Activated CD8-positive, alpha-beta memory T cell treated with anti-CD3 and anti-CD28 coated beads, Interleukin-2, amount 50 U/mL, for 24 hours (primary cell): ENCODE results near the gene GLS.
A peak's percentile ranks its signal among the peaks of the same experiment; 100 is the strongest.
"Not testable (repeated sequence)": the region's sequence is repeated elsewhere in the genome, so short reads cannot be mapped to it uniquely, and the experiment has no call there.

Source experiments
- DNase-seq: peaks from one replicate; pipeline ENCODE4 v3.0.0-alpha.2; 2020; ENCODE audit errors: extremely low read depth

Gene GLS

DNA sequence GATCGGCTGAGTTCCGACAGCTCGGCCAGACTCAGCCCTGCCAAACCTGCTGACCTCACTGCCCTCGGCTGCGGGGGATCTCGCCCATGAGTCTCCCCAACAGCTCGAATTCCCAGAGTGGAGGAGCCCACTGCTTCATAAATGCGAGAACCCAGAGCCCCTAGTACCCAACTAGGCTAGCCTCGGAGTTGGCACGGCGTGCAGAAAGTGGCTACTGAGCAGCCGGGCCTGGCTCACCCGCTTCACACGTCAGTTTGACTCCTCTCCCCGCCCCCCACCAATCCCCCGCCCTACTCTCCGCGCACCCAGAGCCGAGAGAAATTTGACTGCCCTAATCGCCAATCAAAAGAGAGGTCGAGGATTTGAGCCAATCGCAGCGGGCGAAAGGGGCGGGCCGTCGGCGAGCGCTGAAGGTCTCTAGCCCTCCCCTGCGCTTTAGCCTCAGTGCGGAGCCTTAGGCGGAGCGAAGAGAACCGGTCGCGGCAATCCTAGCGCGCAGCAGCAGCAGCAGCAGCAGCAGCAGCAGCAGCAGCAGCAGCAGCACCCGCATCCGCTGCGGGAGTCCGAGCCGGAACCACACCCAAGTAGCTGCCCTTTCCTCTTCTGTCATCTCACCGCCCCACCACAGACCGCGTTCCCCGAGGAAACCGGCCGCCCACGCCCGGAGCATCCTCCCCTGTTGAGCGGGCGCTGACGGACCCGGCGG lies at the start of gene GLS:
Gene GLS (plus strand): TSS at position 444 of the 706 bp plus-strand sequence. CDS start 264 bp downstream, outside the sequence.
- peak; percentile 89 for DNase-seq

DNA sequence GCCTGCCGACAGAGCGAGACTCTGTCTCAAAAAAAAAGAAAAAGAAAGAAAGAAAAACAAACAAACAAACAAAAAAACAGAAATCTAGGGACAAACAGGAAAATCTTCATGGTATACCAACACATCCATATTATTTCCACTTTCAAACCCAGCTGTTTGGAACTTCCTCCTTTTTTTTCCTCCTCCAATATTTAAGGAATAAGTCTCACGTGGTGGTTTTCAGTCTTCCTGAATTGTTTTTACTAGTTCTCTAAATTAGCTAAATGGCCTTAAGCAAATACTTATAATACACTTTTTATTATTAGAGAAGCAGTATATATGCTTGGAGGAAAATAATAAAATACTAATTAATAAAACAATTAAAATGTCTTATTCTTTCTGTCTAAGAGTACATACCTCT lies 48.7 kb upstream of the GLS start:
- DNase-seq = no peak

DNA sequence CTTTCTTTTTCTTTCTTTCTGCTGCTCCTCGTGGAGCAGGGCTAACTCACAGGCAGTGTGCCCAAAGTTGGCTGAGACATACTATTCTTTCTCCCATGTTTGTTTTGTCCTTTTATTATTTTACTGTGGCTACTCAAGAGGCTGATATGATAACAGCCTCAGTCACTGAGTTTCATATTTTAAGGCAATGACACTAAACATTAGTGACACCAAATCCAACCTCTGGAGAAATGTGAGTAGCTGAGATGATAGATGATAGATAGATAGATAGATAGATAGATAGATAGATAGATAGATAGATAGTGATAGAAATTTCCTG lies 45.8 kb upstream of the GLS start:
- DNase-seq = no peak

DNA sequence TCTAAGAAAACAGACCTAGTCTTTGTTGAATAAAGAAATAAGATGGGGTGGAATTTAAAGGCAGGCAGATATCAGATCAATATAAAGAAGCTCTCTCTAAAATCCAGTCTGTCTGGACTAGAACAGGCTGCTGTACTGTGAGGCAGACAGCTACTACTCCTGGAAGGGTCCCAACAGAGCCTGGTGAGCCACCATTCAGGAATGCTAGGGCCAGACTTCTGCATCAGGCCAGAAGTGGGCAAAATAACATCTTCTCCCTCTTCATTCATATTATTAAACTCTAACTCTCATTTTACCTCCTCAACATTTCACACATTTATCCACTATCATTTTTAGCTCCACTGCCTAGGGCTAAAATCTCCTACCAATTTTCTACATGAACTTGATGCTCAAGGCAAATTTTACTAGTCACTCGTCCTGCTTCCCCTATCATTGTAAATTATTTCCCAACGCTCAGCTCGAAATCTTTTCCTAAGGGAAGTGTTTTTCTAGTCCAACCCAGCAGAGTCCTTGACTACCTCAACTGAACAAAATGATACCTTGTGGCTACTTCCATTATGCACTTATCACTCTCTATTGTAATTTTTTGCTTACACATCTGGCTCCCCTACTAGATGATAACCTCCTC lies 45.2 kb upstream of the GLS start:
- DNase-seq = no peak

DNA sequence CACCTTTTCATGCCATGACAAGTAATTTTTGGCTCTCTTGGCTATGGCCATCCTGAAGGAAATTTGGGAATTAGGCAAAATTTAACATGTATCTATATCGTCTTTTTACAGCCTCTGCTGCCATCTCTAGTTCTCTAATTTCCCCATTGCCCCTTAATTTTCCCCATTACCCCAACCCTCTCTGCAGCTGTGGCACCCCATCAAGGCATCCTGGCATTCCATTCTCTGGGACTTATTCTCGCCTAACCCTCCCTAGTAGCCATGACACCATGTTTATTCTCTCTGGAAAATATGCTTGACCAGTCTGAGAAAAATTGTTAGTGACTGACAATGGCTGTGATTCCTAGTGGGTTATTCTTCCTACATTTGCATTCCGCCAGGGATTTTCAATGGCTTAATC lies 43.9 kb upstream of the GLS start:
- DNase-seq = no peak

DNA sequence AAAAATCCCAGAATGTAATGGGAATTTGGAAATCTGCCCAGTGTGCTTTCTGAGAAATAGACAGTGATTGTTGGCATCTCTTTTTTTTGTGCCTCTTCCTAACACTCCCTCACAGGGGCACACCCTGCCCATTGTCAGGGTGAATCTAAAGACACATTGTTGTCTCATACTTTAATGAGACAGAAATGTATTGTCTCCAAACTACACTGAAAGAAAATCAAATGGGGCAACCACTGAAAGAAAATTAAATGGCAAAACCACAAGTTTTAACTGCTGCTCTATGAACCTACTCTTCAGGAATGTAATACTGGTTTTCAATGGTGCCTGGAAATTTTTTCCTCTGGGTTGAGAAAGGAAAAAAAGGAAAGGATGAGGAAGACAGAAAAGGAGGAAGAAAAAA lies 43.2 kb upstream of the GLS start:
- no peak for DNase-seq

DNA sequence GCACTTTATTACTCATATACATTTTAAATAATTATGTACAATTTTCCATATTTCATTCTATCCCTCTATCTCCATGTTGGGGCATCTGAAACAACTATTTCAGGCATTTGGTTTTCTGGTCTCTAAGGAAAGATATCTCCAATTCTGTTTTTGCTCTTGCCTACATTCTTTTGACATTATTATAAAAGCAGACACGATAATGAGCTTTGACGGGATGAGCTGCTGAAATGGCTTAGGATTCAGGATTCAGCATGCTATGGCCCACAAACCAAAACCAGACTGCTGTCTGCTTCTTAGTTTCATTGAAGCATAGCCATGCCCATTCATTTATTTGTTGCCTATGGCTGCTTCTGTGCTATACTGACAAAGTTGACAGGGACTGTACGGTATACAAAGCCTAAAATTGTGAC lies 42.7 kb upstream of the GLS start:
- DNase-seq = no peak

DNA sequence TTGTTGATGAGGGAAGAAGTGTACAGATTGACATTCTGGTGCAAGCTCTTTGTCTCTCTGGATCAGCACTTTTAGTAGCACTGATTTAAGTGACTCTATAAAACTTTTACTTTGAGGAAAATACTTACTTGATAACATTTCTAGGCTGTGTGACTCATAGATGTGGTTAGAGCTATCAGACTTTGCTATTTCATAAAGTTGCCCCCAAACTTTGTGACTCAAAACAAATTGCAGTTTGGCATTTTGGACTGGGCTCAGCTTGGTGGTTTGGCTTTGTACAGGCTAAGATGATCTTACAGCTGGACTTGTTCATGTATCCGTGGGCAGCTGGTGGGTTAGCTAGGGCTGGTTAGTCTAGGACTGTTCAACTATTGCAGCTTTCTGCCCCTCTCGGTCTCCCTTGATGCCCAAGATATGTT lies 42.1 kb upstream of the GLS start:
- no peak for DNase-seq

DNA sequence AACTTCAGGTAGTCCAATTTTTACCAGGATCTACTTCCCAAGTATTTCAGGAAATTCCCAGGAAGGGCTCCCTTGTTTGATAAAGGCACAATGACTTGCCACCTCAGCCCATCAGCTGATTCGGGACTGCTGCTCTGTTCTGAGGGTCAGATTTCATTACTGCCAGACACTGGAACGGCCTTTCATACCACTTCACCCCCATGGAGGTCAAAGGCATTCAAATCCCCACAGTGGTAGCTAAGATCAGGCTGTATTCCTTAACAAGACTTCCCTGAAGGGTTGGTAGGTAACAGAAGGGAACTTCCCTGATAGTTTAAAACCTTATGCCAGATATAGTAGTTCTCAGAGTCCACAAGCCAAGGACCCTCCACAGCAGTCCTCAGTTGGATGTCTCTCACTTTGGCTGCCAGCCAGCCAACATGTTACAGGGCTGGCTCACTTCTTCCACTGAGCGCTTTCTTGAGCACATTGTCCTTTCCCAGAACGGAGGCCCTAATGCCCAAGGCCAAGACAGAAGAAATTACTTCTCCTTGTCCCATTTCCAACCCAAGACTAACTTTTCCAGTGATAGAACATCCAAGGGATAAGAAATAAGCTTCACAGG lies 40.0 kb upstream of the GLS start:
- DNase-seq = no peak

DNA sequence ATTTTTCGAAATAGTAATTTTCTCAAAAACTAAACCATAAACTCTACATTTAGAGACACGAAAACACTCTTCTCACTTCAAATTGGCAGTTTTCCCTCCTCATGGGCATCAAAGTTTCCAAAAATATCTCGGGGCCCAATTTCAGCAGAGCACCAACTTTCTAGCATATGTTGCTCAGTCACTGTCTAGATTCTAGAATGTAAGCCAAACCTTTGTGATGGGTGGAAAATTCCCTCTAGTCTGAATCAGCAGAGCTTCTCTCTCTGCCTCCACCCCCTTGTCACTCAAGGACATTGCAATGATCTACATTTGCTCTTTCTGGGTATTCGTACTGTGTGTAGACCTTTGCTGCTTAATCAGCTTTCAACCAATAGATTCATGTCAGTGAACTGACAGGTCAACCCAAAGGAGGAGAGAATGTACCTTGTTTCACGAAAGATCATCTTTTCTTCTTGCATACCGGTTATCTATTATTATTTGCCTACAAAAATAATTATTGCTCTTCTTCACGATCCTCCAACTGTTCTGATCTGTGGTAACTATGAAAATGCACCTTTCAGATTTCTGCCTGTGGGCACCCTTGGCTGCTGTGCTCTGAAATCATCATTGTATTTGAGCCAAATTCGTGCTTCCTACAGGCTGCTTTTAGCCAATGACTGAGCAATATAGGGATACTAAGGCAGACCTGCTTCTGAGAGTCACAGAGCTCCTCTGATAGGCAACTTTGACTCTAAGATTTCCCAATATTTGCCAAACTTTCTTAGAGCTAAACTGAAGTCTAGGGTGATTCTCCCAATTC lies 38.7 kb upstream of the GLS start:
- no peak for DNase-seq

DNA sequence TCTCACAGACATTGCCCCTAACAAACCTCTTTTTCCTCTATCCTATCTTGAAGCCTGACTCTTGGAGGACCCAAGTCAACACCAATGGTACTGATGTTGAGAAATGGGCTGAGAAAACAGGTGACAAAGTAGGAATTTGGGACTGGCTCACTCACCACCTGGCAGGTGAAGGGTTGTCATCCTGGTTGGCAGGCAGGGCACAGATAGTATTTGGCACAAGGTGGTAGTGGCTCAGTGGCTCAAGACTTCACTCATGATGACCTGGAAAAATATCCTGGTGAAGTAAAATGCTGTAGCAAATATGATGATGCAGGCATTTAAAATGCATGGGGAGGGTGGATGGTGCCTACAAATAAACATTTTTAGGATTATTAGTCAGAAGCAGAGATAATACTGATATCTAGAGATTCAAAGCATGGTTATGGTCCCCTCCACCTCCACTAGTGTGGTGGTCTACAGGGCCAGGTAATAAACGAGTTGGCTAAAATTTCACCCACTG lies 38.0 kb upstream of the GLS start:
- no peak for DNase-seq

DNA sequence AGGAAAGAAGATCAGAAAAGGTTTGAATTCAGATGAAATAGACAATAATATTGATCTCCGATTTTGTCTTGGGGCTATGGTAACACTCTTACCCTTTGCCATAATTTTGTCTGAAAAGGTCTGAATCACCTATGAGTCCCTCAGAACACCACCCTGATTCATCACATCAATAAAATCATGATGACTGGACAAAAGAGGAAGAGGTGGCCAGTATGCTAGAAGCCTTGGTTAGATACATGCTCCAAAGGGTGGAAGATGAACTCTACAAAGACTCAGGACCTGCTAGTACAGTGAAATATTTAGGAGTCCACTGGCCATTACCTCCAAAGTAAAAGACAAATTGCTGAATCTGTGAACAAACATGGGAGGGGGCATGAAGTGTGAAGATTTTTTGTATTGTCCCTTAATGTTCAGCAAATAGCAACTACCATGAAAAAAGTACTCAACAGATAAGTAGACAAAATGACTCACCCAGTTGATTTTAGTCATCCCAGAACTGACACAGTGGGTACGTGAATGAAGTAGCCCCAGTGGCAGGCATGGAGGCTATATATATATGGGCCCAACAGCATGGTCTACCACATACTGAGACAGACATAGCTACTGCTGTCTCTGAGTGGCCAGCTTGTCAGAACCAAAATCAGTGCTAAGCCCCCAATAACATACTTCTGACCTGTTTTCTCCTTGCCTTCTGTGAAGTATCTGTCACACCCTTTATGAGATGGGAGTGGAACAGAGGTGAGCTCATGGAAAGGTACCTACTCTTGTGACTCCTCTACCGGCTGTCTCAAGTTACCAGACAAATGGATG lies 36.5 kb upstream of the GLS start:
- no peak for DNase-seq

DNA sequence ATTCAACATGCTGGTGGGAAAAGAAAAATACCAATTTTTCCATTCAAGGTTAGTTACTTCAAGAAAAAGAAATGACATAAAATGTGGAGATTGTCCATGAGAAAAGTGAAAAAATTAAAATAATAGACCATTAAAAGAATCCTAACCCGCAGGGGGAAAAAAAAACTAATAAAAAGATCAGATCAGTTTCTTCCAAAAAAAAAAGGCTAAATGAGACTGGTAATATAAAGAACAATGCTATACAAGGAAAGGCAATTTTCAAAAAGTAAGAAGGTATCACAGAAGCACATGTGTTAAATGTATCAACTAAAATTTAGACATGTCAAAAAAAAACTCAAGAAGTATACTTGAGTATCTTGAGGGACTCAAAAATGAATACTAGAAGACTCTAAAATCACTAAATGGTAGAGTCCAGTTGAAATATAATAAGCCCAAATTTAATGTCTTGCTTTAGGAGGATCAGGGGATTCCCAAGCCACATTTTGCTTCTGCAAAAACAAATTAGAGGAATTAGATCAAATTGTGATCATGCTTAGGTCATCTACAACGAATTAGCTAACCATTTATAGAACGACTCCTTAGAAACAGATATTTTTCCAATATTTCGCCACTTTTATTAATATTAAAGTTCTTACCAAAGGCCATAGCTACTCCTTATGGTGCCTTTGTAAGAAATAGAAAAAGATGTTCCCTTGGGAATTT lies 35.8 kb upstream of the GLS start:
- DNase-seq = no peak

DNA sequence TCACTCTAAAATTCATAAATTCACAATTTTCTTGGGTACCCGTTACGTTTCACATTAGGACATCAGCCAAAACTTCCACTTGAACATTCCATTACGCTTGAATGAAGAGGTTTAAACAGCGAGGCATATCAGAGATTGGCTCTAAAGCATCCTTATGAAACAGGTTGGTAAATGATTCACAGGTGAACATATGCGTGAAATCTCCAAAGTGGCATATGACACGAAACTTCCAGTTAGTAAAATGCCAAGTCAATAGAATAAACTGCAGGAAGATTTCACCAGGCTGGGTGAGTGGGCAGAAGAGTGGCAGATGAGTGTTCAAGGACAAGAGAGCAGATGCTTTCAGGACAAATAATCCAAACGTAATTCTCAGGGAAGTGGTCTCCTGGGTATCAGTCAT lies 33.9 kb upstream of the GLS start:
- DNase-seq = no peak

DNA sequence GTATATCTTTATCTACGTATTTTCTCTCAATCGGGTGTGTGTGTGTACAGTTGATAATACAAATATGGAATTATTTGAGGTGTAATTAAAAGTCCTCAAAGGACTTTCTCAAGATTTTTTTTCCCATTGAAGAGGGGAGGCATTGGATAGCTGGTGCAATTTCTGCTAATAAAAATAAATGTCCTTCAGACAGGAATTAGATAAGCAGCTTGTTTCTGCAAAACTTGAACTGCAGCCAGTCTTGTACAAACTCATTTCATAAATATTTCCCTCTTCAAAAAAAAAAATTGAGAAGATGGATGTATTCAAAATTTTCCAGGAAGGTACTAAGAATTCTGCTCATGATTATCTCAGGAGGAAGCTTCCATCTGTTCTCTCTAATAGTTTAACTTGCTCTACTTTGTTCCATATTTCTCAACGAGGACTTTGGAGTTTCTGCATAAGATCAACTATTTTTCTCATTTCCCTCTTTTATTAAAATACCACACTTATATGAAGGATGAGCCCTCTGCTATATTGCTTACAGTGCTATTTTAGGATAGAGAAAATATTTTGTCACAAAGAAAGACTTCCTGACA lies 33.0 kb upstream of the GLS start:
- no peak for DNase-seq

DNA sequence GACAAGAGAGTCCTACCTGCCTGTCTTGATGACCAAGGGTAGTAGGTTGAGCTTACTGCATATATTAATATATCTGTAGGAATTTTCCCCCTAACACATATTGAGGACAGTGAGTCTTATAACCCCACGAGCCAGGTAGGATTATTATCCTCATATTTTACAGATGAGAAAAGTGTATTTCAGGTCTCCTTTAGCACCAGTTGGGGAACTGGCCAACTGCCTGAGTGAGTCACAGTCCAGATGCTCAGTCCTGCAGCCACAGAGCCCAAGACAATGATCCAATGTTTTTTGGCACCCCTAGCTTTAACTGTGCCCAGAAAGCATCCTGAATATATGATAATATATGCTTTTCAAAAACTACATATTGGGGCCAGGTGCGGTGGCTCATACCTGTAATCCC lies 30.8 kb upstream of the GLS start:
- DNase-seq = no peak

DNA sequence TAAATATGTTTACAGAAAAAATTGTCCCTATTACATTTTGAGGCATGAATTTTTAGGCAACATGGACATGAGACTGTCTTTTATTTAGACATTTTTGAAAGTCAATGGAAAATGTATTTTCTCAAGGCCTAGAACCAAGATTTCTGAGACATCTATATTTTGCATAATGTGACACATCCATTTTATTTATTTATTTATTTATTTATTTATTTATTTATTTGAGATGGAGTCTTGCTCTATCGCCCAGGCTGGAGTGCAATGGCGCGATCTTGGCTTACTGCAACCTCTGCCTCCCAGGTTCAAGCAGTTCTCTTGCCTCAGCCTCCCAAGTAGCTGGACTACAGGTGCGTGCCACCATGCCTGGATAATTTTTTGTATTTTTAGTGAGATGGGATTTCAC lies 27.6 kb upstream of the GLS start:
- not testable (repeated sequence) for DNase-seq

DNA sequence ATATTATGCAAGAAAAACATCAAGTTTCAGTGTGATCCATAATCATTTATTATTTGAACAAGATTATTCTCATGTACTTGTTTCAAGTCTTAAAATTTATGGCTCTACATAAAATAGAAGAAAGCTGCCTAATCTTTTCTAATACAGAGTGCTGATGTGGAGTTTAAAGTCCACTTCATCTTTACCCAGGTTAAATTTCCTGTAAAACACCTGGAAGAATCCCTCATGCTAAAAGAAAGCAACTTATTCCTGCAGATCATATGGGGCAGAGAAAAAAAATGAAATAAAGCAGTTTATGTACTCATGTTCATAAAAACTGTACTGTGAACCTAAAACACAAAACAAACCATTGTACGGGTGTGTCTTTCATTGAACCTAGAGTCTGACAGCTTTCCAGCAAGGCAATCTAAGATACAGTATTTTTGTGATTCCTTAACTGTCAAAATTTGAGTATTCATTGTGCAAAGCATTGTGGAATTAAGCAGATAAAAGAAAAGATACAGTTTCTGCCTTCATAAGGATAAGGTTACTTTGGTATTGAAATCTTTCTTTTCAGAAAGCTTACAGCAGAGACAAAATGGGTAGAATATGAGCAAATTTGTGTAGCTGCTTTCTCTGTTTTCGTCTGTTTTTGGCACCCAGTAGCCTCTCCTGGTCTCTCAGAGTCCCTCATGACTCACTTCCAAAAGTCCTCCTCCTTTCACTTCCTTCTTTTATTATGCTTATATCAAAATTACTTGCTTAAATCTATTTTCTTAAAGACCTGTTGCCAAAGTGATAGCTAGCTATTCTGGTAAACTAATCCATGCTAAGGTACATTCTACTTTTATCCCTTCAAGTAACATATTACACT lies 26.9 kb upstream of the GLS start:
- DNase-seq = no peak

DNA sequence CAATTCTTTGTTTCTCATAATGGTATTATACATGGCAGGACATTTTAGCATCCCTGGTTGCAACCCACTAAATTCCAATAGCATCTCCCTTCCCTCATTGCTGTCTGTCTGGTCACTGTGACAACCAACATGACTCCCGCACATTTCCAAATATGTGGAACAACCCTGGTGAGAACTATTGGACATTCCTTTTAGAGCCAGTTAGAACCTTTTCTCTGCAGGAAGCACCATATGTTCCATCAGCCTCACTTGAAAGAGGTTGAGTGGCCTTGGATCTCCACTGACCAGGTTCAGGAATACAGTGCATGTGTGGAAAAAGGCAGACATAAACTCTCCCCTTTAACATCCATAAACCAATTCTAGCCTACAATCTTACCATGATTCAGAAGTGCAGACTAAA lies 25.9 kb upstream of the GLS start:
- DNase-seq = no peak

DNA sequence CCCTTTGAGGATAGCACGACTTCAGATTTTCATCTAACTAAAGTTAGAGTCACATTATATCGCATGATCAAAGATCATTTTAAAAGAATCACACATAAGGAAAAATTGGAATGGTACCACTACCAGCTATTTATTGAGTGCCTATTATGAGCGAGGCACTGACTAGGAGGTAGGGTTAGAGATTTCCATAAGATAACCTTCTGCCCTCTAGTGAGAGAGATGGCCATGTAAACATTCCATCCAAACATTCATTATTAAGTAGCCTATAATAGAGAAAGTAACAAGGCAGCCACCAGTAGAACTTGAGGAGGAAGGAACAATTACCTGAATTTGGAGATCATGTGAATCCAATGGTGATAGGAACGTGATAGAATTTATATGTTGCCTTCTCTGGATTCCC lies 25.4 kb upstream of the GLS start:
- DNase-seq = no peak
